CD4-positive, alpha-beta T cell (primary cell): Measurements from ENCODE around the gene MOGAT1. TPM values are rescaled to one million over a fixed set of nuclear protein-coding genes. Genes with fewer than 3 reads are reported as not detected.

Experiments used
- ATAC-seq: fragments of 200-7000 bp; cut with Tn5 transposase; one replicate; pipeline ENCODE4 v1.10.0; 2022; ENCODE audit warnings: mild to moderate bottlenecking; ENCODE audit not compliant: poor library complexity
- CTCF ChIA-PET: fragments of 350-600 bp; sonication (Branson Sonifier 250); formaldehyde crosslinking; loops from one replicate; lab custom pipeline; 2021; ENCODE audit warnings: antibody characterized with exemption, inconsistent platforms; lab: Charles Lee
- POLR2A ChIA-PET: fragments of 350-600 bp; sonication (Branson Sonifier 250); formaldehyde crosslinking; loops from one replicate; lab custom pipeline; 2021; ENCODE audit warnings: antibody characterized with exemption, inconsistent platforms; lab: Charles Lee
- DNase-seq, 14 experiments: peaks; one replicate each; pipeline ENCODE4 v3.0.0-alpha.2; 2013 to 2020; ENCODE audit warnings: mixed read lengths in 2 of 14
- H3K27ac ChIP-seq, 2 donors: one replicate each; pipeline versions ENCODE4 v1.5.1 to v1.7.0; 2013; ENCODE audit warnings: low read length in 2 of 2, low read depth in 1 of 2, mild to moderate bottlenecking in 1 of 2
- H3K27me3 ChIP-seq, 2 experiments: 1 replicate in 1 of 2; 2 replicates in 1 of 2; pipeline versions ENCODE4 v1.6.1 to v1.7.0; 2013; ENCODE audit warnings: low read length in 2 of 2, control low read depth in 1 of 2, mild to moderate bottlenecking in 1 of 2, moderate library complexity in 1 of 2; ENCODE audit not compliant: insufficient read depth in 2 of 2, control insufficient read depth in 1 of 2
- H3K36me3 ChIP-seq: one replicate; pipeline ENCODE4 v1.6.1; 2013; ENCODE audit warnings: low read length, control low read depth; ENCODE audit not compliant: insufficient read depth
- H3K4me1 ChIP-seq: one replicate; pipeline ENCODE4 v1.6.1; 2013; ENCODE audit warnings: low read length, control low read depth; ENCODE audit not compliant: insufficient read depth
- H3K4me3 ChIP-seq: one replicate; pipeline ENCODE4 v1.5.1; 2013; ENCODE audit warnings: mild to moderate bottlenecking, low read length, moderate library complexity
- H3K9me3 ChIP-seq, 2 experiments: 1 replicate in 1 of 2; 2 replicates in 1 of 2; pipeline versions ENCODE4 v1.6.1 to v1.7.0; 2013; ENCODE audit warnings: low read length in 2 of 2, mild to moderate bottlenecking in 2 of 2, control low read depth in 1 of 2, moderate library complexity in 1 of 2; ENCODE audit not compliant: control insufficient read depth in 1 of 2, insufficient read depth in 1 of 2
- H3K27ac Mint-ChIP-seq: one replicate; pipeline ENCODE4 v1.8.0; 2020; ENCODE audit warnings: mixed read lengths
- H3K27me3 Mint-ChIP-seq: one replicate; pipeline ENCODE4 v1.8.0; 2021; ENCODE audit warnings: mixed read lengths
- H3K36me3 Mint-ChIP-seq: one replicate; pipeline ENCODE4 v1.8.0; 2021; ENCODE audit warnings: low read depth, mixed read lengths
- H3K4me1 Mint-ChIP-seq: one replicate; pipeline ENCODE4 v1.8.0; 2021; ENCODE audit warnings: low read depth, mixed read lengths
- H3K4me3 Mint-ChIP-seq: one replicate; pipeline ENCODE4 v1.8.0; 2020; ENCODE audit warnings: mild to moderate bottlenecking, mixed read lengths
- H3K9me3 Mint-ChIP-seq: one replicate; pipeline ENCODE4 v1.8.0; 2020; ENCODE audit warnings: mixed read lengths
- CTCF ChIP-seq: fragments of 200-600 bp; IDR thresholded peaks from one replicate; pipeline ENCODE4 v1.8.0; 2022; ENCODE audit warnings: antibody characterized with exemption, mild to moderate bottlenecking
- intact Hi-C, 2 experiments: fragments of 100-400 bp; cut with DNase I in 1 of 2; cut with micrococcal nuclease in 1 of 2; formaldehyde crosslinking; loops; one replicate each; pipeline versions ENCODE4 v1.15.1 to v1.9.0; 2023 to 2025; cut with DNase I, micrococcal nuclease
- total RNA-seq, 174 experiments: library from RNA in 2 of 174; stranded (reverse) in 2 of 174; gene quantifications; one replicate each; pipeline ENCODE4 v1.2.3 and lab custom pipeline; 2021 to 2026

MOGAT1 gene
- total RNA-seq, 2 experiments from 2014 or later: not detected

GRCh38 chr2:222668494-222669154 is 2.8 kb upstream of the MOGAT1 start:
- Histone ChIP-seq H3K4me3 (no peak overlapping the region), H3K27ac (no peak overlapping the region), H3K27me3 (peaks cover 24 to 35% of the 10 kb centered on the region in 2 experiments), H3K4me1 (peaks cover 9% of the 10 kb centered on the region), H3K9me3 (no peaks in the 10 kb centered on the region), H3K36me3 (no peaks in the 10 kb centered on the region)
- ATAC-seq (no peak), DNase-seq (no peak)
- POLR2A ChIA-PET: no interaction called here
- no peaks in the 10 kb centered on the region for H3K36me3 Mint-ChIP-seq
- H3K4me3 Mint-ChIP-seq: no peak overlapping the region
- no peaks in the 10 kb centered on the region for H3K9me3 Mint-ChIP-seq
- peaks cover 55% of the 10 kb centered on the region for H3K27me3 Mint-ChIP-seq
- peaks cover 13% of the 10 kb centered on the region for H3K4me1 Mint-ChIP-seq
- no peak overlapping the region for H3K27ac Mint-ChIP-seq
- no peak for TF ChIP-seq CTCF
- CTCF ChIA-PET: no interaction called here
- intact Hi-C loops: no loop called here

GRCh38 chr2:222669353-222669752 is 2.1 kb upstream of the MOGAT1 start:
- DNase-seq (no peak), ATAC-seq (no peak)
- Mint-ChIP-seq H3K4me3 (no peak overlapping the region), H3K27ac (no peak overlapping the region), H3K27me3 (peaks cover 59% of the 10 kb centered on the region), H3K4me1 (peaks cover 13% of the 10 kb centered on the region), H3K9me3 (no peaks in the 10 kb centered on the region), H3K36me3 (no peaks in the 10 kb centered on the region)
- peaks cover 24 to 40% of the 10 kb centered on the region in 2 experiments for H3K27me3 ChIP-seq
- H3K27ac ChIP-seq: no peak overlapping the region
- CTCF ChIA-PET: interaction anchor here (2.3 kb wide), 1 partner anchor 21 kb away, joined by 6 read pairs; no protein-coding TSS in a partner anchor
- POLR2A ChIA-PET: no interaction called here
- no peaks in the 10 kb centered on the region for H3K36me3 ChIP-seq
- no peak overlapping the region for H3K4me3 ChIP-seq
- H3K9me3 ChIP-seq: no peaks in the 10 kb centered on the region
- peaks cover 9% of the 10 kb centered on the region for H3K4me1 ChIP-seq
- intact Hi-C loops: no loop called here
- no peak for TF ChIP-seq CTCF

- ChIA-PET POLR2A (interaction anchor here (0.6 kb wide), 1 partner anchor 267 kb away, joined by 3 read pairs; no protein-coding TSS in a partner anchor), CTCF (interaction anchor here (1.3 to 2.3 kb wide), 2 partner anchors 9 to 20 kb away, joined by 3 to 6 read pairs; no protein-coding TSS in a partner anchor)
- no peak overlapping the region for H3K4me3 ChIP-seq
- H3K27me3 ChIP-seq: peaks cover 24 to 40% of the 10 kb centered on the region in 2 experiments
- H3K9me3 ChIP-seq: no peaks in the 10 kb centered on the region
- peaks cover 65% of the 10 kb centered on the region for H3K27me3 Mint-ChIP-seq
- H3K4me1 ChIP-seq: peaks cover 9% of the 10 kb centered on the region
- ATAC-seq: no peak
- no peaks in the 10 kb centered on the region for H3K36me3 ChIP-seq
- H3K4me1 Mint-ChIP-seq: peaks cover 13% of the 10 kb centered on the region
- no peaks in the 10 kb centered on the region for H3K36me3 Mint-ChIP-seq
- no peak overlapping the region for H3K27ac ChIP-seq
- DNase-seq: no peak
- H3K27ac Mint-ChIP-seq: no peak overlapping the region
- intact Hi-C loops: no loop called here
- no peak overlapping the region for H3K4me3 Mint-ChIP-seq
- no peak for TF ChIP-seq CTCF
- H3K9me3 Mint-ChIP-seq: no peaks in the 10 kb centered on the region
Measured at GRCh38 chr2:222670191-222671038, 1.0 kb upstream of the MOGAT1 start.
